SK-N-MC (cell line): ENCODE data around the gene RABIF.

ENCODE experiments used
- DNase-seq: peaks from one replicate; pipeline ENCODE4 v3.0.0-alpha.2; 2011; ENCODE audit warnings: low read depth, low spot score
- H3K27ac ChIP-seq: fragments of 200-600 bp; sonication (generic); 2 replicates; pipeline ENCODE4 v1.5.1; 2016; ENCODE audit warnings: mixed run types
- H3K36me3 ChIP-seq: fragments of 200-600 bp; sonication (generic); 2 replicates; pipeline ENCODE4 v1.6.1; 2017; ENCODE audit warnings: antibody characterized with exemption, low read length, mixed read lengths; ENCODE audit not compliant: insufficient read depth
- H3K4me3 ChIP-seq: fragments of 200-600 bp; sonication (generic); 2 replicates; pipeline ENCODE4 v1.5.1; 2016
- H3K9ac ChIP-seq: fragments of 200-600 bp; sonication (generic); 2 replicates; pipeline ENCODE4 v1.8.0; 2017; ENCODE audit warnings: mixed run types, mixed read lengths; ENCODE audit not compliant: insufficient read length
- H3K9me3 ChIP-seq: fragments of 200-600 bp; sonication (generic); 2 replicates; pipeline ENCODE4 v1.6.1; 2017; ENCODE audit warnings: low read depth, mild to moderate bottlenecking, antibody characterized with exemption, low read length, moderate library complexity, mixed read lengths
- EZH2 ChIP-seq: fragments of 200-600 bp; sonication (generic); IDR thresholded peaks from one replicate; pipeline ENCODE4 v1.6.1; 2017; ENCODE audit warnings: antibody characterized with exemption
- FOXP2 ChIP-seq: optimal IDR thresholded peaks from 2 replicates; pipeline ENCODE3; 2011; ENCODE audit warnings: mild to moderate bottlenecking, moderate library complexity; ENCODE audit not compliant: insufficient read depth; ENCODE audit errors: extremely low read length, control extremely low read depth
- POLR2AphosphoS5 ChIP-seq: IDR thresholded peaks from 2 replicates; pipeline ENCODE4 v1.6.1; 2012; ENCODE audit warnings: mild to moderate bottlenecking, low read depth, low read length, borderline replicate concordance

Gene RABIF

DNA sequence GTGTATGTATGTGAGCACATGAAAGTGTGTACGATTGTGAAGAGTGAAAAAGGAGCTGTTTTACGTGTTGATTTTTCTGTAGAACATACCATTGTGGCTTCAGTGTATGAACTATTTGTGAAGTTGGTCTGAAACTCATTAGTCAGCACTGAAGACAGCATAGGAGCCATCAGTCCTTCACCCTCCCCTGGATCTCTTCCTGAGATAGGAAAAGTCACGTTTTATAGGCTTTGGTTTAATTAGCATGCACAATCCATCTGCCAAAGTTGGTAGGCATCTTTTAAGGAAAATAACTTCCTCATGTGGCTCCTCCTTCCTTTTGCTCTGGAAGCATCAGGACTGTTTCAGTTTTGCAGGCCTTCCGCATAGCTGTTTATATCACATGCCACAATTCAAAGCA lies 1.4 kb upstream of the RABIF start:
- Histone ChIP-seq H3K9ac (peak overlapping the region; percentile 29), H3K4me3 (0 out of 2 replicates have a peak overlapping the region, but pooled peaks have one; percentile 18), H3K9me3 (no peaks in the 10 kb centered on the region), H3K36me3 (peaks cover 33% of the 10 kb centered on the region; the same call in 1 of the 2 replicates), H3K27ac (peak overlapping the region; percentile 40; the same call in 1 of the 2 replicates)
- no peak for TF ChIP-seq EZH2
- TF ChIP-seq FOXP2: no peak
- no peak for TF ChIP-seq POLR2AphosphoS5
- DNase-seq: no peak

DNA sequence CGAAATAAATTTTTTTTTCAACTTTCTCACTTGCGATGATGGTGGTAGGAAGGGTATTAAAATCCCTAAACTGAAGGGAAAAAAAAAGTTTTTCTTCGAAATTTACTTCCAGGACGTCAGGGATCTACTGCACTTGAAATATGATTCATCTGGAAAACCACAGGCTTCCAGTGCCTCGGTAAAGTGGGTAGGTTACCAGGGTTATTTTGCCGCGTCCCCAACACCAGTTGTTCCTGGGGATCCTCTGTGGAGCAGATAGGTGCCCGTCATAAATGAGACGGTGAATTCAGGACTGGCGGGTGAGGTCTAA lies 773 bp downstream of the RABIF start:
- Histone ChIP-seq H3K27ac (no peak overlapping the region), H3K36me3 (peaks cover 16% of the 10 kb centered on the region; the same call in 1 of the 2 replicates), H3K4me3 (peak overlapping the region; percentile 94), H3K9ac (peak overlapping the region; percentile 83), H3K9me3 (no peaks in the 10 kb centered on the region)
- TF ChIP-seq EZH2 (no peak), FOXP2 (no peak), POLR2AphosphoS5 (no peak)
- DNase-seq: no peak

DNA sequence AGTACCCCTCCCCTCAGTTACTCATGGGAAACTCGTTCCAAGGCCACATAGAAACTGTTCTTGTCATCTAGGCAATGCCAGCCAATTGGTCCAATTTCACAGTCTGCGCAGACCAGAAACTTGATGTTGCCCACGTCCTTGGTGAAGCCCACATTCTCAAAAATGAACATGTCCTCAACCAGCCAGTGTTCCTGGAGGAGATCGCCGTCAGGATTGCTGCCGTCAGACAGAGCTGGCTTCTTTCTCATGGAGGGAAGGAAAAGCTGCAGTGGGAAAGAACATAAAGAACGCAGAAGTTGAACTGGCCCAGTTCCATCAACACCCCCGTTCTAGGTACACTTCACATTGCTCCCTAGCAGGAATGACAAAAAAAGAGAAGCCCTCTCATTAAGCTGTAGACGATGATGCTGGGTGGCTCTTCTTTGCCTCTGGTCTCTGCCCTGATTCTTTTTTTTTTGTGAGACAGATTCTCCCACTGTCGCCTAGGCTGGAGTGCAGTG lies 7.9 kb downstream of the RABIF start:
- 0 out of 2 replicates have a peak, but pooled peaks cover 6% of the 10 kb centered on the region for H3K36me3 ChIP-seq
- no peak for TF ChIP-seq EZH2
- no peak for TF ChIP-seq POLR2AphosphoS5
- H3K4me3 ChIP-seq: no peak overlapping the region
- no peaks in the 10 kb centered on the region for H3K9me3 ChIP-seq
- H3K27ac ChIP-seq: no peak overlapping the region
- DNase-seq: no peak
- no peak overlapping the region for H3K9ac ChIP-seq

- Histone ChIP-seq H3K9me3 (no peaks in the 10 kb centered on the region), H3K9ac (no peak overlapping the region), H3K4me3 (no peak overlapping the region), H3K27ac (no peak overlapping the region), H3K36me3 (0 out of 2 replicates have a peak, but pooled peaks cover 6% of the 10 kb centered on the region)
- TF ChIP-seq EZH2 (no peak), POLR2AphosphoS5 (no peak), FOXP2 (no peak)
- no peak for DNase-seq
Observed at GRCh38 chr1:202880062-202880461, 8.9 kb downstream of the RABIF start.

- H3K9ac ChIP-seq: no peak overlapping the region
- no peak overlapping the region for H3K27ac ChIP-seq
- DNase-seq: no peak
- H3K36me3 ChIP-seq: 0 out of 2 replicates have a peak, but pooled peaks cover 6% of the 10 kb centered on the region
- H3K4me3 ChIP-seq: no peak overlapping the region
- TF ChIP-seq POLR2AphosphoS5: no peak
- TF ChIP-seq EZH2: no peak
- TF ChIP-seq FOXP2: no peak
- H3K9me3 ChIP-seq: no peaks in the 10 kb centered on the region
Observed at GRCh38 chr1:202879128-202879527, 9.8 kb downstream of the RABIF start.

- no peak overlapping the region for H3K9ac ChIP-seq
Observed at GRCh38 chr1:202873026-202873425, 15.9 kb downstream of the RABIF start.

DNA sequence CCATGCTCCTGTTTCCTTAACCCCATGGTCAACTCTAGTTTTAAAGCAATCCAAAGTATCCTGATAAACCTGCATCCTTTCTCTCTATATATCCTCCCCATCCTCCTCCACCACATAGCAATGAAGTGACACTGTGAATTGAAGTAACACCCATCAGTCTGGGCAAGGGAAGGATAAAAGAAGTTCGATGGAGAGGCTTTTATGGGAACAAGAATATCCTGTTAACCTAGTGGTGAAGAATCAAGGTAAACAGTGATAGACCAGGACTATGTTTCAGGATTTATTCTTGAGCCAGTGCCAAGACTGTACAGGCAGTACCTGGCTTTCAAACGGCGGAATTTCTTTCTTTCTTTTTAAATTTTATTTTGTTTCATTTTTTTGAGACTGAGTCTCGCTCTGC lies 17.6 kb downstream of the RABIF start:
- no peaks in the 10 kb centered on the region for H3K36me3 ChIP-seq
- H3K9me3 ChIP-seq: no peaks in the 10 kb centered on the region
- H3K9ac ChIP-seq: no peak overlapping the region
- no peak overlapping the region for H3K4me3 ChIP-seq
- no peak overlapping the region for H3K27ac ChIP-seq
- DNase-seq: no peak
- TF ChIP-seq EZH2 (no peak), POLR2AphosphoS5 (no peak), FOXP2 (no peak)

More at GRCh38 chr1:202873026-202873425, 15.9 kb downstream of the RABIF start:
- H3K9me3 ChIP-seq: no peaks in the 10 kb centered on the region
- H3K27ac ChIP-seq: no peak overlapping the region
- H3K36me3 ChIP-seq: no peaks in the 10 kb centered on the region
- no peak for DNase-seq
- H3K4me3 ChIP-seq: no peak overlapping the region
- TF ChIP-seq POLR2AphosphoS5: no peak
- TF ChIP-seq FOXP2: no peak
- no peak for TF ChIP-seq EZH2

DNA sequence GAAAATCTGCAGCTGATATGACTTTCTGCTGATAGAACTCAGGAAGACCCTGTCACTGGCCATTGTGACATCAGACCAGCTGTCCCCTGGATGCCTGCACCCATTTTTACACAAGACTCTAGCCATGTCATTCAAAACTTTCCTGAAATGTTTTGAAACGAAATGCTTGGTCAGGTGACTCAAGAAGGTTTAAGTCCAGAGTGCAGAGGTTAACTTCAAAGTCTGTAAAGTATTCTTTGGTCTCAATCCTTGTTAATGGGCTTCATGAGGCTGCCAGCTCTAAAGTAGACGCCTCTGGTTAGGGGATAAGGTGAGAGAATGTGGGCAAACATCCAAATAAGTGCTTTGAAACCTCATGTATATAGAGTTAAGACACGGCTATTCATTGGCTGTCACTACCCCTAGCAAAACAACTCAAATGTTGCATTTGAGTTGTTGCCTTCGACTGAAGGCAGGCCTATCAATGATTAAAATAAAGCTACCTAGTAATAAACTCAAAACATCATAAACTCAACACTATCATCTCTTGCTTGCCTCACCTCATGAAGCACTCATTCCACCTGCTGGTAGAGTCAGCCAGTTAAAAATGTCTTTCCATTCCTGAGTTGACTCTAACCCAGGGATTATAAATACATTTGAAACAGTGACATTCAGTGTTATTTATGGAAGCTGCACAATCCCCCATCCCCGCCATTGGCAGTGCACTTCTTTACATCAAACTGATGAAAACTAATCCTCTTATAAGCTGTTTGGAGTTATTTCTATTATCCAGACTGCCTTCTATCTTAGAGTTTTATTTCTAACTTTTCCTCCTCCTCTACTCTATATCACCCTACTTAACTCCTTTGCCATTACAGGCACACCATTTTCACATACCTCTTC lies 26.0 kb downstream of the RABIF start:
- no peak overlapping the region for H3K27ac ChIP-seq
- no peak overlapping the region for H3K9ac ChIP-seq
- TF ChIP-seq POLR2AphosphoS5 (no peak), EZH2 (no peak), FOXP2 (no peak)
- H3K36me3 ChIP-seq: no peaks in the 10 kb centered on the region
- H3K4me3 ChIP-seq: no peak overlapping the region
- no peaks in the 10 kb centered on the region for H3K9me3 ChIP-seq
- DNase-seq: no peak
